ENCODE results near the gene CD96.
"Not testable (repeated sequence)": the region's sequence is repeated elsewhere in the genome, so short reads cannot be mapped to it uniquely, and the experiment has no call there.

The CD96 gene

GRCh38 chr3:111541911-111542483 is at the start of gene CD96:
Gene CD96 (plus strand): TSS chr3:111542197. CDS start chr3:111542249, 52 bp downstream.
- peak; percentile 47 for DNase-seq

DNA sequence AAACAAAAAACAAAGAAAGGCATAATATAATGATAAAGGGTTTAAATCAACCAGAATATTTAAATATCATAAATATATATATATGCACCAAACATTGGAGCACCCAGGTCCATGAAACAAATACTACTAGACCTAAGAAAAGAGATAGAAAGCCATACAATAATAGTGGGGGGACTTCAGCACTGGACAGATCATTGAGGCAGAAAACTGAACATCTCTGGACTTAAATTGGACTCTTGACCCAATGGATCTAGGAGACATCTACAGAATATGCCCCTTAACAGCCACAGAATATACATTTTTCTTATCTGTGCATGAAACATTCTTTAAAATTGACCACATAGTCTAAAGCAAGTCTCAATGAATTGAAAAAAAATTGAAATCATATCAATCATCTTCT is 48.7 kb upstream of the CD96 start:
- no peak for DNase-seq

GRCh38 chr3:111496894-111497559 is 45.0 kb upstream of the CD96 start:
- DNase-seq: no peak

GRCh38 chr3:111498022-111498421 is 44.0 kb upstream of the CD96 start:
- no peak for DNase-seq

DNA sequence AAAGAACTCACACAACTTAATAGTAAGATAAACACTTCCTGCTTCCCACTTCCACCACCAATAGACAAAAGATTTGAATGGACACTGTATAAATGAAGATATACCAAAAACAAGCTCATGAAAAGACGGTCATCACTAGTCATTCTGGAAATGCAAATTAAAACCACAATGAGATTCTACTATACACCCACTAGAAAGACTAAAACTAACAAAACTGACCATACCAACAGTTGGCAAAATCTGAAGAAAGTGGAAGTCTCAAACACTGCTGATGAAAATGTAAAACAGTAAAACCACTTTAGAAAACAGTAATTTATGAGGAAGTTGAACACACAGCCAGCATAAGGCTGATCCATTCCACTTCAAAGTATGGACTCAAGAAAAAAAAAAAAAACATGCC is 35.6 kb upstream of the CD96 start:
- DNase-seq: no peak

DNA sequence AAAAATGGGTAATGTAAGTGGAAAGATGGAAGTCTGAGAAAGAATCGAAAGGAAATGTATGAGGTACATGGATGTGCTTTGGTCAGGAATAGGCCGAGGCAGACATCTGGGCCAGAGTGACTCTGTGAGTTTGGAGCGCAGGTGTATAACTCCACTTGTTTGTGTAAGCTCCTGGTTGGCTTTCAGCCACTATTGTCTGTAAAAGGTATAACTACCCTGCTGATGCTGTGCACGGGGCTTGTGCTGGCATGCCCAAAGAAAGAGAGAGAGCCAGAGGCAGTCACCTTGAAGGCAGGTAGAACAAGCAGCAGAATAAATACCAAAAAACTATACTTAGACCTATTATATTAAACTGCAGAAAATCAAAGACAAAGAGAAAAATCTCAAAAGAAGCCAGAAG is 32.7 kb upstream of the CD96 start:
- DNase-seq: no peak

GRCh38 chr3:111517801-111518200 is 24.2 kb upstream of the CD96 start:
- no peak for DNase-seq

DNA sequence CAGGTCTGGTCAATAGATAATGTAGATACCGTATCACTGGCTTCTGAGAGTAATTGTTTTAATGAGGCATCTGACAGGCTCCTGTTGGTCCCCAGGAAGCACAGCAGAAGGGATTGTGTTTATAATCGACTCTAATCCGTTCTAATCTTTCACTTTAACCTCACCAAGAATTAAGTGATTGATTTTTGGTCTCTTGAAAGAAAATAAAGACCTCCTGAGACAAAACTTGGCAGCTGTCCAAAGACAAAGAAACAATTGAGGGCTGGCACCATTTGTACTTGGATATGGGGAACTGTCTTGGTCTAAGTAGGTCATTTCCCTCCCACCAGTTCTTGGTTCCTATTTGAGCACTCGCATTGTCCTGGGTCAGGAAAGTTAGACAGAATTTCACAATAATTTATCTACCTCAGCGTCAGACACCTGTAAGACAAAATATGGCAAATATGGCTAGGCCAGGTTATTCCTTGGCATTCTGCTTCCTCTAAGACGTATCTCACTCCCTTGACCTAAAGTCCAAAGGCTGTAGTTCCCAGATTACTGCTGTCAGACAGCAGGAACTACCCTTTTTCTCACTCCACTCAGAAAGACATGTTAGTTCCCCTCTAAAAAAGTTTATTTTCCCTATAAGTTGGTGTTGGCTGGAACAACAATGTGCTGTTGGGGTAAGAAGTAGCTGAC is 22.7 kb upstream of the CD96 start:
- no peak for DNase-seq

GRCh38 chr3:111521891-111522290 is 20.1 kb upstream of the CD96 start:
- no peak for DNase-seq

DNA sequence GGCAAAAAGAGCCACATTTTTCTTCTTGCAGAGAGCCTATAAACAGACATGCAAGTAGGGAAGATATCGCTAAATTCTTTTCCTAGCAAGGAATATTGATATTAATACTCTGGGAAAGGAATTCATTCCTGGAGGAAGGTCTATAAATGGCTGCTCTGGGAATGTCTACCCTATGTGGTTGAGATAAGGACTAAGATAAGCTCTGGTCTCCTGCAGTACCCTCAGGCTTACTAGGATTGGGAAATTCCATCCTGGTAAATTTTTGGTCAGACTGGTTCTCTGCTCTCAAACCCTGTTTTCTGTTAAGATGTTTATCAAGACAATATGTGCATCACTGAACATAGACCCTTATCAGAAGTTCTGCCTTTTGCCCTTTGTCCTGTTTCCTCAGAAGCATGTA is 17.5 kb upstream of the CD96 start:
- not testable (repeated sequence) for DNase-seq

DNA sequence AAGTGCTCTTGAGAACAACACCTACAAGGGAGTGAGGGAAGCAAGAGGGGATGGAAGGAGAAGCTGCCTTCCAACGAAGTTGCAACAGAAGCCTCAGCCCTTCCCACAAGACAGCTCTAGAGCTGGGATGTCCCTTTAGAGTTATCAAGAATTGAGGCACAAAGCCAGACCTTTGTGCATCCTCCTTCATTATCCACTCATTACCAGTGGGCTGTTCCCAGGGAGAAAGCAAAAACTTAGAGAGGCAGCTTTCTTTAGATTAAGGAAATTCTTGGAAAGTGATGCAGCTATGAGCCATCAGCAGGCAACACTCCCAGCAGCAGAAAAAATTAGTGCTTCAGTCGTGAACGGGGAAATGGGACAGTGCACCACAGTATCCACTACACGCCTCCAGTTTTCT is 10.6 kb upstream of the CD96 start:
- no peak for DNase-seq

GRCh38 chr3:111534701-111535100 is 7.3 kb upstream of the CD96 start:
- DNase-seq: no peak

GRCh38 chr3:111538111-111538510 is 3.9 kb upstream of the CD96 start:
- no peak for DNase-seq

GRCh38 chr3:111538681-111539083 is 3.3 kb upstream of the CD96 start:
- no peak for DNase-seq

- peak; percentile 50 for DNase-seq
Observed at GRCh38 chr3:111539351-111540331, 2.4 kb upstream of the CD96 start.

DNA sequence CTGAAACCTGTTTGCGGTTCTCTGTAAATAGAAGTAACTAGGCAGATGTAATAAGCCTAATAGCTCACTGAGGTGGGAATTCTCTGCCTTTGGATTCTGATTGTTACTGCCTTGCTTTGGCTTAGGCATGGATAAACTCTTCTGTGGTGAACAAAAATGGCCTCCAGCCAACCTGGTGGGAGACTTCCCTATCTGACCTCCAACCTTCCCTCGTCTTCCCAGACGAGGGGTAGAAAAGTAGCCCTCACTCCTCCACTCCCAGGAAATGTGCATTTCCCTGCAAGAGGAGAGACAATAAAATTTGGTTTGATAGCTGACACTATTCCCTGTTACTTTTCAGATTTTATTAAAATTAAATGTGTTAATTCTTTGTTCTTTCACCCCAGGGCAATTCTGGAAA is 606 bp upstream of the CD96 start:
- no peak for DNase-seq

DNA sequence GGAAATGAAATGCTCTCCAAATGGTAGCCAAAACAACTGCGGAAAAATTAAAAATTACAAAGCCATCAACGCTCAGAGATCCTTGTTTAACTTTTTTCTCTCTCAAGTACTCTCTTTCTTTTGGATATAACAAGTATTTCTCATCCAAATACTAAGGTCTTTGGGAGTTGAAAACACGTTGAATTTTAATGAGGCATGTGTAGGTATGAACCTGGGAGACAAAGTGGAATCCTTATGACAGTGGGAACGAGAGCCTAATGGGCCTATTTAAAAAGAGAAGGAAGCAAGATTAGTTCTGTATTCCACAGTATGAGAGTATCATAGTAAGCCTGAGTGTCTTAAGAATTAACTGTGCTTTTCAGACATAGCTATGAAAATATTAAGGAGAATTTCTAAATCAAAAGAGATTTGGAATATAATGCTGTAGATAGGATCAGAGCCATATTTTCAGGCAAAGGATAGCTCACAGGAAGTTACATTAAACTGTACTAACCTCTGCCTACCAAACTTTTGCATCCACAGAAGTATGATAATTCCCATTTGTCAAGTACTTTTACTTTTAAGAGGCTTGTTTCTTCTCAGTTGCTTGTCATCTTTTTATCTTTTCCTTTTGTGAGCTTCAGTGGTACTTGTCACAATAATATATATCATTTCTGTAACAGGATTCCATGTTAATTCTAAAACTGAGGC is 759 bp downstream of the CD96 start:
- DNase-seq: no peak

GRCh38 chr3:111545349-111545748 is 3.4 kb downstream of the CD96 start:
- DNase-seq: no peak

DNA sequence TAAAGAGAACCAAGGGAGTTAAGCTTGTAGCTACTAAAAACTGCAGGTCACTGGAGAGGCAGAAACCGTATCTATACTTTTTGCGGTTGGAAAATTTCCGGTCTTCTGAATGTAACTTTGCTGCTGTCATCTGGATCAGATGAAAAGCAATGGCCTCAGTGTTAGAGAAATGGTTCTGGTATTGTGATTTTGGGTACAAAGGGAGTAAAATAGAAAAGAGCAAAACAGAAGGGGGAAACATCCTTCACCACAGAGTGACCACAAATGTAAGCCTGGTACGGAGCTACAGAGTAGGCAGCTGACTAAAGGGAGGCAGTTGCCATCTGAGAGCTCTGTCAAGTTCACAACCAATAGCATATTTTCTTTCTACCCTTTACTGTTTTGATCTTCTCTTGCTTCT is 5.6 kb downstream of the CD96 start:
- no peak for DNase-seq

DNA sequence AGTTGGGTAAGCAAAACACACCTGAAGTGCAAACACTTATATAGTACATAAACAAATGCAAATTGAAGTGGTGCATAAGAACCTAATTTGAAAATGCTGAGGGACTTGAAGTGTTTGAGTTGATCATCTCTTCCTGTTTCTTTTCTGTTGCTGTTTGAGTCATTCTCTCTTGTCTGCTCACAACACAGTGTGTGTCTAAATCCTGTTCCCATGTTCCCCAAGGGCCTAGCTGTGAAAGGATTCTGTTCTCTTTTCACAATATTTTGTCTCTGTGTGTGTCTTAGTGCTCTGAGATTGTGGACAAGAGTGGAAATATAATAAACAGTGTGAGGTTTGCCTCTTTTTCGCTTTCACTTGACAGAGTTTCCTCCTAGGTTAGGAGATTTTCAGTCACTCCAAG is 6.1 kb downstream of the CD96 start:
- no peak for DNase-seq

GRCh38 chr3:111548756-111549155 is 6.8 kb downstream of the CD96 start:
- no peak for DNase-seq

DNA sequence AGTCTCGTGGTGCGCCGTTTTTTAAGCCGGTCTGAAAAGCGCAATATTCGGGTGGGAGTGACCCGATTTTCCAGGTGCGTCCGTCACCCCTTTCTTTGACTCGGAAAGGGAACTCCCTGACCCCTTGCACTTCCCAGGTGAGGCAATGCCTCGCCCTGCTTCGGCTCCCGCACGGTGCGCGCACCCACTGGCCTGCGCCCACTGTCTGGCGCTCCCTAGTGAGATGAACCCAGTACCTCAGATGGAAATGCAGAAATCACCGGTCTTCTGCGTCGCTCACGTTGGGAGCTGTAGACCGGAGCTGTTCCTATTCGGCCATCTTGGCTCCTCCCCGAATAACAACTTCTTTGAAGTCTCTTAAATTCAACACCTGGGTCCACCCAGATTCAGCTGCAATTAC is 19.9 kb downstream of the CD96 start:
- DNase-seq: not testable (repeated sequence)

DNA sequence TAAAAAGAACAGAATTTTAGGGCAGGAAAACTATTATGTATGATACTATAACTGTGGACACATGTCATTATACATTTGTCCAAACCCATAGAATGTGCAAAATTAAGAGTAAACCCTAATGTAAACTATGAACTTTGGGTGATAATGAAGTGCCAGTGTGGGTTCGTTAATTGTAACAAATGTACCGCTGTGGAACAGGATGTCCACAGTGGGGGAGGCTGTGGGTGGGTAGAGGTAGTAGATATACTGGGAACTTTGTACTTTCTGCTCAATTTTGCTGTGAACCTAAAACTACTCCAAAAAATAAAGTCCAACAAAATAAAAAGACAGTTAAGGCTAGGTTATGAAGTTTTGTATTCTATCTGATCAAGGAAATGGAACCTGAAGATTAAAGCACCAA is 24.8 kb downstream of the CD96 start:
- DNase-seq: no peak

All from activated CD4-positive, alpha-beta T cell treated with anti-CD3 and anti-CD28 coated beads for 1 hour (primary cell).